HEK293T (cell line): ENCODE data around the gene ARR3.

Experiments
- FOXM1 ChIP-seq: fragments of 450-650 bp; IDR thresholded peaks from 2 replicates; pipeline ENCODE4 v1.6.1; 2017; ENCODE audit warnings: mild to moderate bottlenecking, borderline replicate concordance
- HDGF ChIP-seq: fragments of 450-650 bp; IDR thresholded peaks from 2 replicates; pipeline ENCODE4 v1.6.1; 2017; ENCODE audit warnings: antibody characterized with exemption, borderline replicate concordance
- NFRKB ChIP-seq: fragments of 450-650 bp; IDR thresholded peaks from 2 replicates; pipeline ENCODE4 v1.6.1; 2016; ENCODE audit warnings: mild to moderate bottlenecking, moderate library complexity
- TARDBP ChIP-seq: fragments of 450-650 bp; IDR thresholded peaks from 2 replicates; pipeline ENCODE4 v1.6.1; 2016

- TF ChIP-seq FOXM1: no peak
- TF ChIP-seq TARDBP: no peak
- TF ChIP-seq NFRKB: no peak
- no peak for TF ChIP-seq HDGF
Observed at GRCh38 chrX:70253377-70254062, 14.6 kb upstream of the ARR3 start.
